Head of caudate nucleus (tissue), 42 donors: Measurements from ENCODE around the gene ATP6AP1.
A peak's percentile ranks its signal among the peaks of the same experiment; 100 is the strongest.
"Not testable (repeated sequence)": the region's sequence is repeated elsewhere in the genome, so short reads cannot be mapped to it uniquely, and the experiment has no call there.

Experiments used
- DNase-seq, 42 donors: peaks; one replicate each; pipeline versions ENCODE4 v3.0.0 to v3.0.0-alpha.2; 2020 to 2021; ENCODE audit warnings: mixed read lengths in 7 of 42
- intact Hi-C: fragments of 100-400 bp; cut with DNase I; formaldehyde crosslinking; loops from one replicate; pipeline ENCODE4 v1.15.0; 2022

Gene ATP6AP1, protein sequence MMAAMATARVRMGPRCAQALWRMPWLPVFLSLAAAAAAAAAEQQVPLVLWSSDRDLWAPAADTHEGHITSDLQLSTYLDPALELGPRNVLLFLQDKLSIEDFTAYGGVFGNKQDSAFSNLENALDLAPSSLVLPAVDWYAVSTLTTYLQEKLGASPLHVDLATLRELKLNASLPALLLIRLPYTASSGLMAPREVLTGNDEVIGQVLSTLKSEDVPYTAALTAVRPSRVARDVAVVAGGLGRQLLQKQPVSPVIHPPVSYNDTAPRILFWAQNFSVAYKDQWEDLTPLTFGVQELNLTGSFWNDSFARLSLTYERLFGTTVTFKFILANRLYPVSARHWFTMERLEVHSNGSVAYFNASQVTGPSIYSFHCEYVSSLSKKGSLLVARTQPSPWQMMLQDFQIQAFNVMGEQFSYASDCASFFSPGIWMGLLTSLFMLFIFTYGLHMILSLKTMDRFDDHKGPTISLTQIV

DNA sequence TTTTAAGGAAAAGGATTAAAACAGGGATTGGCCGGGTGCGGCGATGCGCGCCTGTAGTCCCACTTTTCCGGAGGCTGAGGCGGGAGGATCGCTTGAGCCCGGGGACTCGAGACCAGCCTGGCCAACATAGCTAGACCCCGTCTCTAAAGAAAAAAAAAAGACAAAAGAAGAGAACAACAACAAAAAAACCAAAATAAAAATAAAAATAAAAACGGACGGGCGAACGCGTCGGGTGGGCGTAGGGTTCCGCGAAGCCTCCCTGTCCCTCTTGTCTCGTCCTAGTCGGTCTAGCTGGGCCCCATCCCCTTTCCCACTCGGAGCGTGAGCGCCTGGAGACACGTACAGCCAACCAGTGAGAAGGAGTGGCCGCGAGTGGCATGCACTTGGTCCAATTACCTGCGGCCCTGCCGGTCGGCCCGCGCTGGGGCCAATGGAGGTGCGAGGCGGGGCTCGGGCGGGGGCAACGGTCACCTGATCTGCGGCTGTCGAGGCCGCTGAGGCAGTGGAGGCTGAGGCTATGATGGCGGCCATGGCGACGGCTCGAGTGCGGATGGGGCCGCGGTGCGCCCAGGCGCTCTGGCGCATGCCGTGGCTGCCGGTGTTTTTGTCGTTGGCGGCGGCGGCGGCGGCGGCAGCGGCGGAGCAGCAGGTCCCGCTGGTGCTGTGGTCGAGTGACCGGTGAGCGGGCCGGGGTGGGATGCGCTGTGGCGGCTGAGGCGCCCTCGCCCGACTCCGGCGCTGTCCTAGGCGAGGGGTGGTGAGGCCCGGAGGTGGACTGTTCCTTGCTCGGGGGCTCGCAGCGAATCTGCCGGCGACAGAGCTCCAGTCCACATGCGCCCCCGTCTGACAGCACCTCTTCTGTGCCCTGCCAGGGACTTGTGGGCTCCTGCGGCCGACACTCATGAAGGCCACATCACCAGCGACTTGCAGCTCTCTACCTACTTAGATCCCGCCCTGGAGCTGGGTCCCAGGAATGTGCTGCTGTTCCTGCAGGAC lies at the start of gene ATP6AP1:
Gene ATP6AP1, plus strand, starts transcription at position 502 of the 996 bp plus-strand sequence. Its CDS starts 16 bp downstream, at position 518.
- intact Hi-C loops = no loop called here
- DNase-seq = peak; percentile 83 to 96 (median 92)

GRCh38 chrX:154378799-154379568 lies 49.5 kb upstream of the ATP6AP1 start, which contains the start of gene EMD:
TSS of gene EMD (plus strand) at chrX:154379295. CDS start at chrX:154379485, 190 bp downstream.
- DNase-seq = peak; percentile 92 to 99 (median 96)
- intact Hi-C loops = loop anchor here (10.0 kb wide), 1 partner anchor 156 kb away; no protein-coding TSS in a partner anchor

DNA sequence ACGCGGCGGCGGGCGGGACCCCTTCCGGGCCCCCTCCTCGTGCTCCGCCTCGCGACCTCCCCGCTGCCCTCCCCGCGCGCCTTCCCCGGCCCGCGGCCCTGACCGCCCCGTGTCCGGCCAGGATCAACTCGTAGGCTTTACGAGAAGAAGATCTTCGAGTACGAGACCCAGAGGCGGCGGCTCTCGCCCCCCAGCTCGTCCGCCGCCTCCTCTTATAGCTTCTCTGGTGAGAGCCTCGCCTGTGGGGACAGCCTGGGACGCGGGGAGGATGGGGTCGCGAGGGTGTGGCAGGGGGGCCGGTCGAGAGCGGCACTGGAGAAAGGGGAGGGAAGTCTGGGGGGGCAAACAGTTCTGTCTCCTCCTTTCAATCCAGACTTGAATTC lies 48.9 kb upstream of the ATP6AP1 start:
- intact Hi-C loops = loop anchor here (10.0 kb wide), 1 partner anchor 155 kb away; no protein-coding TSS in a partner anchor
- DNase-seq = no peak

GRCh38 chrX:154380153-154380552 lies 48.3 kb upstream of the ATP6AP1 start:
- DNase-seq = no peak
- intact Hi-C loops = no loop called here

GRCh38 chrX:154380787-154381186 lies 47.7 kb upstream of the ATP6AP1 start:
- intact Hi-C loops = no loop called here
- DNase-seq = no peak

- no peak for DNase-seq
- intact Hi-C loops = no loop called here
These were observed 47.2 kb upstream of the ATP6AP1 start for GRCh38 chrX:154381271-154381670.

DNA sequence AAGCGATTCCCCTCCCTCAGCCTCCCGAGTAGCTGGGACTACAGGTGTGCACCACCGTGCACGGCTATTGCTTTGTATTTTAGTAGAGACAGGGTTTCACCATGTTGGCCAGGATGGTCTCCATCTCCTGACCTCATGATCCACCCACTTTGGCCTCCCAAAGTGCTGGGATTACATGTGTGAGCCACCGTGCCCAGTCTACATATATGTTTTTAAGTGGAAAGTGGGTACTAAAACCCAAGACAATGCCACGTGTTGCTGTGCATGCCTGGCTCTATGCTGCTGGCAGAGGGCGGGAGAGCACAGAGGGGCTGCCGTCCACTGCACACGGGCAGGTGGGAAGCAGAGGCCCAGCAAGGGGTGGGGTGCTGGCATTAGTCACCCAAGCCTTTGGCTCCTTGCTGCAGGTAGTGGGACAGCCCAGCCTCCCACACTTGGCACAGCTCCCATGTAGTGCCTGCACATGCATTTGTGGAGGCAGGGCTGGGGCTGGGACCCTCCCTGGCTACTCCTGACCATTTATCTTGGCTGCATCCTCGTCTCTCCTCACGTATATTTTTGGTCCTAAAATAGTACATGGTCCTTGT lies 45.9 kb upstream of the ATP6AP1 start:
- DNase-seq = no peak
- intact Hi-C loops = no loop called here

DNA sequence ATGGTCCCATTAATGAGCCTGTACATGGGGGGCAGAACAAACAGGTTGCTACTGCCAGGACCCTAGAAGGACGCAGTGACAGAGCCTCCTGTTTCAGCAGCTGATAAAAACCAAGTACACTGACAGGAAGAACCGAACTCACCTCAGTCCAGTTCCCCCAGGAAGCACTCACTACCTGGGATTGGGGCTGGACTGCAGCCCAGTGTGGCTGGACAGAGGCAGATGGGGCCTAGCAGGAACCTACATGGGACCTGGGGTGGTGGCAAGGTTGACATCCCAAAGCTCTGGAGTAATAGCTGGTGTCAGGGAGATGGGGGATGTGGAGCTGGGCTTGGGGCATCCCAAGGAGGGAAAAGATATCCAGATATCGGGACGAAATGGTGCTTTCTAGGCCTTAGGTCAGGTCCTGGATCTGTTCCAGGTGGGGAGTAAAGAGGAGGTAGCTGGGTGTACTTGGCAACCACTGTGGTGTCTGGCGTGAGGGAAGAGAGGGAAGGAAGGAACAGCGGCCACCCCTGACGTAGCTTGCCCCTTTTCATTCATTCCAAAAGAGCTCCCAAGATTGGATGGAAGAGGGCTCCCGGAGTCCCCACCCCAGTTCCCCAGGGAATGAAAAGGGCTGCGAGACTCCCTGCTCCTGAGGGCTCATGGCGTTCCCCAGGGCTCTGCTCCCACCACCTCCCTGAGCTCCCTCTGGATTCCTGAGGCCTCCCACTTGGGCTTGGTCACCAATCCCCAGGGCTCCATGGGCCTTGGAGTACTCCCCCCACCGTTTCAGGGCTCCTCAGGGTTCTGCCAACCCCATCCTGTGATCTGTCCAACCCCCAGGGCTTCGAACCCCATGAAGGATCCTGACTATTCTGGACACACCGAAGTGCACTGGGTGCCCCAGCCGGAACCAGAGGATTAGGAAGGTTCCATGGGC lies 44.9 kb upstream of the ATP6AP1 start:
- intact Hi-C loops = no loop called here
- no peak for DNase-seq

GRCh38 chrX:154384284-154384892 lies 44.1 kb upstream of the ATP6AP1 start:
- DNase-seq = peak in 4 of 42 donors; percentile 21 to 54 (median 30)
- intact Hi-C loops = no loop called here

DNA sequence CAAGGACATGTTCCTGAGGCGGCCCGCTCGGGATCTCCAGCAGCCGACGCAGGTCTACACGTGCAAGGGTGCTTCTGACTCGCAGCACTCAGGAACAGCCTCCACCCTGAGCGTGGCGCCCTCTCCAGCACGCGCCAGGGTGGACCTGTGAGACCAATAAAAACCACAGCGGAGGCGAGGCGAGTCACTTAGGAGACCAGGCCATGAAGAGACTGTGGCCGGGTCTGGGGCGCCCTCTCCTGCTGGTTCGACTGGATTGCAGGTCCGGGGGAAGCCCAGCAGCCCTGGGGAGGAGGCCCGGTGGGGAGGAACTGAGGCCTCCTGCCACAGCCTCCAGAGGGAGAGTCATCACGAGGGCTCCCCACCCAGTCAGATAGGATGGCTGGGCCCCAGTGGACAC lies 40.4 kb upstream of the ATP6AP1 start:
- DNase-seq, intact Hi-C loops: not testable (repeated sequence)

- intact Hi-C loops, DNase-seq: not testable (repeated sequence)
These were observed 39.8 kb upstream of the ATP6AP1 start for GRCh38 chrX:154388649-154389048.

GRCh38 chrX:154389812-154390747 lies 38.4 kb upstream of the ATP6AP1 start:
- intact Hi-C loops, DNase-seq: not testable (repeated sequence)

GRCh38 chrX:154396363-154396762 lies 32.1 kb upstream of the ATP6AP1 start:
- intact Hi-C loops, DNase-seq: not testable (repeated sequence)

- intact Hi-C loops = no loop called here
- DNase-seq = peak in 39 of 42 donors; percentile 21 to 79 (median 59)
These were observed 31.2 kb upstream of the ATP6AP1 start for GRCh38 chrX:154396973-154397887.
